ENCODE results near the gene DYSF.

GRCh38 chr2:71685941-71686611, 232.7 kb downstream of the DYSF start:
- TF ChIP-seq, protein P1, sequence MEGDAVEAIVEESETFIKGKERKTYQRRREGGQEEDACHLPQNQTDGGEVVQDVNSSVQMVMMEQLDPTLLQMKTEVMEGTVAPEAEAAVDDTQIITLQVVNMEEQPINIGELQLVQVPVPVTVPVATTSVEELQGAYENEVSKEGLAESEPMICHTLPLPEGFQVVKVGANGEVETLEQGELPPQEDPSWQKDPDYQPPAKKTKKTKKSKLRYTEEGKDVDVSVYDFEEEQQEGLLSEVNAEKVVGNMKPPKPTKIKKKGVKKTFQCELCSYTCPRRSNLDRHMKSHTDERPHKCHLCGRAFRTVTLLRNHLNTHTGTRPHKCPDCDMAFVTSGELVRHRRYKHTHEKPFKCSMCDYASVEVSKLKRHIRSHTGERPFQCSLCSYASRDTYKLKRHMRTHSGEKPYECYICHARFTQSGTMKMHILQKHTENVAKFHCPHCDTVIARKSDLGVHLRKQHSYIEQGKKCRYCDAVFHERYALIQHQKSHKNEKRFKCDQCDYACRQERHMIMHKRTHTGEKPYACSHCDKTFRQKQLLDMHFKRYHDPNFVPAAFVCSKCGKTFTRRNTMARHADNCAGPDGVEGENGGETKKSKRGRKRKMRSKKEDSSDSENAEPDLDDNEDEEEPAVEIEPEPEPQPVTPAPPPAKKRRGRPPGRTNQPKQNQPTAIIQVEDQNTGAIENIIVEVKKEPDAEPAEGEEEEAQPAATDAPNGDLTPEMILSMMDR (IDR thresholded peaks at IDR 0.05), result no peak
- TF ChIP-seq POLR2A (IDR thresholded peaks at IDR 0.05), result no peak
